Activated CD8-positive, alpha-beta memory T cell treated with anti-CD3 and anti-CD28 coated beads for 1 hour (primary cell): ENCODE results near the gene STX2.
A peak's percentile ranks its signal among the peaks of the same experiment; 100 is the strongest.
"Not testable (repeated sequence)": the region's sequence is repeated elsewhere in the genome, so short reads cannot be mapped to it uniquely, and the experiment has no call there.

Experiments used
- DNase-seq, 2 donors: peaks; one replicate each; pipeline ENCODE4 v3.0.0-alpha.2; 2020; ENCODE audit warnings: low read depth in 1 of 2; ENCODE audit errors: extremely low read depth in 1 of 2

STX2 gene

DNA sequence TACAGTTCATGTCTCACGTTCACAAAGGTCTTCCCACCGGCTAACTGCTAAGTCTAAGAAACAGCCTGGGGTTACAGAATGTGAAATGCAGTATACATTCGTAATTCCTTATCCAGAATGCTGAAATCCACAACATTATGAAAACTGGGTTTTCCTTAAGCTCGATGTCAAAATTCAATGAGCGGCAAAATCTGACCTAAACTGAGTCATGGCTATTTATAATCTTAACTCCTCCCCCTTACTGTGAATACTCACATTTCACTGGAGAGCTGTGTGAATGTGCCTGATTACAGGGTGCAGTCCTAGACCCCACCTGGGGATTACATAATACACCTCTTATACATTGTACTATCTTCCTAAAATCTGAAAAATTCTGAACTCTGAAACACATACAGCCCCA is 35.3 kb downstream of the STX2 start:
- no peak for DNase-seq

- no peak for DNase-seq
Observed at GRCh38 chr12:130800312-130800711, 38.7 kb downstream of the STX2 start.

GRCh38 chr12:130799051-130799450 is 40.0 kb downstream of the STX2 start:
- DNase-seq, result no peak

DNA sequence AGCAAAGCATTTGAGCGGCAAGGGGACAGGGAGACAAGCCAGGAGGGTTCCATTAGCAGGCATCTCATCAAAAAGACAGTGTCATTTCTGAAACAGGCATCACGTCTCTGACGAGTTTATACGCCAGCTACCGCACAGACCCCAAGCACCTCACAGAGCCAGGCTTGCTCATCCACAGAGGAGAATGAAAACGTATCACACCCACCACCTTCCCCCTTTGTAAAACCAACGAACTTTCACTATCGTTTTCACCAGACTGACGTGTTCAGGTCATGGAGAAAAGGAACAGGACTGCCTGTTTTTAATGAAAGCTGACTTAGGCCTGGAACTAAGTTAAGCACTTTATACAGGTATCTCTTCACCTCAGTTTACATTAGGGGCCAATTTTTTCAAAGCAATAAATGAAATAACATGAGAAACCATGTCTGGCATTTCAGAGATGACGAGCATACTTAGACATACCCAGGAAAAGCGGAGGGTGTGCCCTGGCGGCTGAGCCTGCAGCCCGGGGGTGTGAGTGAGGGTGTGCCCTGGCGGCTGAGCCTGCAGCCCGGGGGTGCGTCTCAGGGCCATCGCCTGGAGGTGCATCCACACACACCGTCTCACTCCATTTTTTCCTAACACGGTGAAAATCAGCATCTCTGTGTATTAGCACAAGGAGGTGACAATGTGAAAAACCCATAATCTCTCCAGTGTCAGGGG is 41.9 kb downstream of the STX2 start:
- DNase-seq, result no peak

DNA sequence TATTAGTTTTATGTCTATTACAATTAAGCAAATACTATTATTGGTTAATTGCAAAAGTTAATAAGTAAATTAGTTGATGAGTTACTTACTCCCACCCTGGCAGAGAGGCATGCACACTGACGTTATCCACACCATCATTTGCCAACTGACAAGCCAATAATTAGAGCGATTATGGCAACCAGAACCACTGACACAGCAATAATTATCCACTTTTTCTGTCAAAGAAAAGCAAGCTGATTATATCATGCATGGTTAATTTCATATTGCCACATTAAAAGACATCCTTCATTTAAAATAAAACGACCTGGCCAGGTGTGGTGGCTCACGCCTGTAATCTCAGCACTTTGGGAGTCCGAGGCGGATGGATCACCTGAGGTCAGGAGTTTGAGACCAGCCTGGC is 43.1 kb downstream of the STX2 start:
- no peak for DNase-seq

- DNase-seq, result no peak
Observed at GRCh38 chr12:130793554-130793849, 45.5 kb downstream of the STX2 start.

DNA sequence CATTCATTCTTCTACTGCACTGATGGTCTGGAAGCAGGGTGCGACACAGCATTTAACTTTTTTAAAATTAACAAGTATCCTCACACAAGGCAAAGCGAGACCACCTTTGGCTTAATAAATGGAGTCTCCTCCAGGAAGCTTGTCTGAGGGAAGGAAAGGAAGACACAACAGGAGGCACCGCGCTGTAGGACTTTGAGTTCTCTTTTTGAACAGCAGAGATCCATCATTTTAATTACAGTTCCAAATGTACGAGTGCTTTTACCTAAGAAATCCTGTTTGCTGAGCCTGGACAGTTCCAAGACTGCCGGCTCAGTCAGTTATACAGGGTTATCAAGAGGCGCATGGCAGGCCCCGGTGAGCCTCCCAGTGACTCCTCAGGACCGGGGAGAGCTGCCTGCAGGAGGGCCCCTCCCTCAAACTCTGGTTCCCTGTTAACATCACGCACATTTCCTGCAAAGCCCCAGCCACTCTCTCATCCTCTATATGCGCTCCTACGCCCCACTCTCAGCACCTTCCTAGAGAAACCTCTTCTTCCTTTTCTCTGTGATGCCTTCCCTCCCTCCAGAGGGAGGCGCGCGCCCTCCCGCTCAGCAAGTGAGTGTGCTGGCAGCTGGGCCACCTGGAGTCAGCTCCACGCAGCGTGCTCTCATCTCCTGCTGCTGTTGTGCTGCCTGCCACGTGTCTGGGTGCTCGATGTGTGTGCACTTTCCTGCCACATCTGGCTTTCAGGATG is 46.1 kb downstream of the STX2 start:
- DNase-seq, result no peak

GRCh38 chr12:130791629-130792028 is 47.4 kb downstream of the STX2 start:
- DNase-seq, result no peak

GRCh38 chr12:130788515-130788914 is 50.5 kb downstream of the STX2 start:
- no peak for DNase-seq

DNA sequence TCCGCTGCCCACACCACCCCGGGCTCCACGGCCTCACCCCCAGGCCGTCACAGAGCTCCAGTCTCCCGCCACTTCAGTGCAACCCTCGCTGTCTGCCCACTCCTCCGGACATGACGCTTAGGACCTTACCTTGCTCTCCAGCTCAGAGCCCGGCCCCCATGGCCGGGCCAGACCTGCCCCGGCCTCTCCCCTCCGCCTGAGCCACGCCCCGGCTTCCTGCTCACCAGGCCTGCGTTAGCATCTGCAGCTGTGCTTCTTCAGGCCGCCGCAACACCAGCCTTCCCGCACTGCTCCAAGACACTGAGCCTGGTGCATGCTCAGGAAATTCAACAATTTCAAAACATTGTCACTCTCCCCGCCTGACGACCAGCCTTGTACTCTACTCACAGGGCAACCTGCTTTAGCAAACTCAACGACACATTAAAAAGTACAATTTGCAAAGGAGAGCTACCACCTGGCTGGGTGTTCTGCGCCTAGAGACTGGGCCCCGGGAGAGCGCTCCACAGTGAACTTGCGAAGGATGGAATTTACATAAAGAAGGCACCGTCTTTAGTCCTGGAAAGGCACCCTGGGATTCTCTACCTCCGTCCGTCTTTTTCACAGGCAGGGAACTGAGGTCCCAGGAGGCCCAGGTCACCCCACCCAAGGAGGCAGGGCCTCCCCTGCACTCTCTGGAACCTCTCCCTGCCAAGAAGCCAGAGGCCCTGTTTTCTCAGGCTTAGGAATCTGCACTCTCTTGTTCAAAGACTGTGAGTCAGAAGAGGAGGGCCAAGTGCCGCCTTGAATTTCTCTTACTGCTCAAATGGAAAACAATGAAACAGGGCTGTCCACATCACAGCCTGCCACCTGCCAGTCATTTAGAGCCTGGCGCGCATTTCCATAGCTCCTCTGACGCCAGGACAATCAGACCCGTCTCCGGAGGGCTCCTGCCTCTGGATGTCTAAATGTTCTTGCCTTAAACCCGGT is 51.3 kb downstream of the STX2 start:
- no peak for DNase-seq

- no peak for DNase-seq
Observed at GRCh38 chr12:130787041-130787440, 52.0 kb downstream of the STX2 start.

DNA sequence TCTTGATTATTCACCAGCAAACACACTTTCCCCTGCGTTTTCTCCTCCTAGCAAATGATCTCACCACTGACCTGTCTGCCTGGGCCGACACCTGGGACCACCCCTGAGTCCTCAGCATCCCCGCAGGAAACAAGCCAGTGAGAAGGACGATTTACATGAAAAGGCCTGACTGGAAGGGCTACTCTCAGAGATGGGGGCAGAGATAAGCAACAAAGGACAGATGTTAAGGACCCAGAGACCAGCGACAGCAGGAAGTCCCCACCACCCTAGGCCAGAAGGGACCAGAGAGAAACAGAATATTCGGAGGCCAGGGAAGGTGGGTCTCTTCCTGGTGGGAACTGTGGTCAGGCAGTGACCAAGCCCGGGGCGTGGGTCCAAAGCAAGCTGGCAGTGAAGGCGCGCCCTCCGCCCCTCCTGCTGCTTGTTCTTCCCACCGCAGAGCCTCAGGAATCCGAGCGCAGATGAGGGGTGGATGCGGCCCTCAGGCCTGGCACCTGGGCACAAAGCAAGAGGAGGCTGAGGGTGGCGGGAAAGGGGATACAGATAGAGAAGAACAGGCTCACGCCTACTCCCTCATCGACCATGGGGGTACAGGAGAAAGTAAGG is 55.8 kb downstream of the STX2 start:
- DNase-seq, result no peak

- DNase-seq, result not testable (repeated sequence)
Observed at GRCh38 chr12:130782245-130782644, 56.8 kb downstream of the STX2 start.

- DNase-seq, result no peak
Observed at GRCh38 chr12:130780880-130781575, 58.0 kb downstream of the STX2 start.

DNA sequence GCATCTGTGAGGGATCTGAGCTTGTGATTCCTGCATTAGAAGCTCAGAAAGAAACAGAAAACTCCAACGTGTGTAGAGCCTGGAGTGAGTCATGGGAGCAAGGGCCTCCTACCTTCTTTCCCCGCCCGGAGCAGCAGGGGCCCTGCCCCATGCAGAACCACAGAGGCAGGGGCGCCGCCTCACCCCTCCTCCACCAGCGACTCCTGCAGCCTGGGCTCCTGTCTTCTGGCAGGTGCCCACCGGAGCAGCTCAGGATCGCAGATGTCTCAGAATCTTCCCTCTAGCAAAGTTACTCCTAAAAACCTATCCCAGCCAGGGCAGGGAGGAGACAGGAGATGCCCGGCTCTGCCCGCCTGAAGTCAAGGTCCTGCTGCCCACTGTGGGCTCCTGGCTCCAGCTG is 58.7 kb downstream of the STX2 start:
- DNase-seq, result no peak

- DNase-seq, result no peak
Observed at GRCh38 chr12:130778776-130779175, 60.3 kb downstream of the STX2 start.

- no peak for DNase-seq
Observed at GRCh38 chr12:130776857-130777339, 62.2 kb downstream of the STX2 start.

GRCh38 chr12:130775953-130776856 is 62.8 kb downstream of the STX2 start:
- peak in 1 of 2 donors; percentile 23 for DNase-seq

DNA sequence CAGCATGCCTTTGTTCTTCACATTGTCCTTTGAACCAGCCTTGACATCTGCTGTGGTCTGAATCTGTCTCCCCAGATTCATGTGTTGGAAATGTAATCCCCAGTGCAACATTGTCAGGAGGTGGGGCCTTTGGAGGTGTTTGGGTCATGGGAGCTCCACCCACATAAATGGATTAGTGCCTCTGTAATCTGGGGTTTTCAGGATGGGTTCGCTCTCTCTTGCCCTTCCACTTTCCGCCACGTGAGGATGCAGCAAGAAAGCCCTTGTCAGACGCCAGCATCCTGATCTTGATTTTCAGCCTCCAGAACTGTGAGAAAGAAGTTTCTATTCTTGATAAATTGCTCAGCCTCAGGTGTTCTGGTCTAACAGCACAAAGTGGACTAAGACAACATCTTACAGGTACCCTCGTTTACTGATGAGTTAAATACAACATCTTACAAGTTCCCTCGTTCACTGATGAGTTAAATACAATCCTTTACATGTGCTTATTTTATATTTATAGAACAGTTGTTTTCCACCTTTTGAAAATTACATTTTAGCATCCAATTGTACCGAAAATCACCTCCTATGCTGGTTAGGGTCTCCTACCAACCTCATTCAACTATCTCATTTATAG is 68.5 kb downstream of the STX2 start:
- no peak for DNase-seq
